Activated CD4-positive, alpha-beta T cell treated with anti-CD3 and anti-CD28 coated beads, Interleukin-2, amount 50 U/mL, for 4 hours (primary cell): ENCODE measurements around the gene TMEM125.

Source experiments
- DNase-seq, 2 experiments: peaks; one replicate each; pipeline ENCODE4 v3.0.0-alpha.2; 2020

TMEM125 gene

GRCh38 chr1:43274804-43275180, 5.0 kb downstream of the TMEM125 start:
- DNase-seq: no peak

- DNase-seq: no peak
Observed at GRCh38 chr1:43275826-43276620, 6.2 kb downstream of the TMEM125 start.

DNA sequence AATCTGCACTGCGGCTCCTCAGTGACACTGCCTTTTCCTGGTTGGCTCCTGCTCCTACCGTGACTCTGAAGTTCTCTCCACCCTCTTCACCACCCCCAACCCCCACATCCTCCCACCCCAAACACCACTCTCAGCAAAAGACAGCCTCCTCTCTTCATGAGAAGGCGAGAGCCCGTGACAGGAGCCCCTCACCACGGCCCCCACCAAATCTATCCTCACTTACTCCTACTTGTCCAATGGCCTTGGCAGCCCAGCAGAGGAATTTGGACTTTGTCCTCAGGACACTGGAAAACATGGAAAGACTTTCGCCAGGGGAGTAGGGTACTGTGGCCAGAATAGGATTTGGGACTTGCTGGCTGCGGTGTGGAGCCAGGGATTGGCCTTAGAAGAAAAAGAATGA, 6.9 kb downstream of the TMEM125 start:
- DNase-seq: no peak

DNA sequence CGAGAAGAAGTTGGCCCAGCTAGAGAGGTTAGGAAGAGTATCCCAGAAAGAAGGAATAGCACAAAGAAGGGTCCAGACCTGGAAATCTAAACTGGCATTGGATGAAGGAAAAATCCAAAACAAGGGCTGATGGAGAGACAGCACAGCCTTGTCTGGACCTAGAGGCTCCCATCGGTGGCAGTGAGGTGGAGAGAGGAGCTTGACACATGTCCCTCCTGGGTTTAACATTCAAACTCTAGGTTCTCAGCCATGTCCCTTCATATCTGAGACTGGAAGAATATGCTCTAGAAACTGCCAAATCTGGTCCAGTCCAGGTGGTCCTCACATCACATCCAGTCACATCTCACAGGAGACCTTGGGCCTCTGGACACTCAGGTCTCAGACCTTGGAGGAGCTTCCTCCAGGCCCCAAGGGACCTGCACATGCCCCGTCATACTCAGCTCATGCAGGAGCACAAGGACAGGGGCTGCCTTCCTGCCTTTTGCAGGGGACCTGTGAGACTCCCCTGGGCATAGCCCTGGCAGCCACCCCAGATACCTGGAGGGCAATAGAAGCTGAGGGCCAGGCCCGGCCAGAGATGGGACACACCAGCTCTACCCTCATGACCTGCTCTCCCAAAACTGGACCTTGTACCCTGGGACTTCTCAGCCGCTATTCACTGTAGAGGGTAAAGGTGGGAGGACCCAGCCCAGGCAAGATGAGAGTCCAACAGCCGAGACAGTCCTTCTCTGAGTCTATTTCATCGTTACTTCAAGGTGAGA, 7.5 kb downstream of the TMEM125 start:
- no peak for DNase-seq

DNA sequence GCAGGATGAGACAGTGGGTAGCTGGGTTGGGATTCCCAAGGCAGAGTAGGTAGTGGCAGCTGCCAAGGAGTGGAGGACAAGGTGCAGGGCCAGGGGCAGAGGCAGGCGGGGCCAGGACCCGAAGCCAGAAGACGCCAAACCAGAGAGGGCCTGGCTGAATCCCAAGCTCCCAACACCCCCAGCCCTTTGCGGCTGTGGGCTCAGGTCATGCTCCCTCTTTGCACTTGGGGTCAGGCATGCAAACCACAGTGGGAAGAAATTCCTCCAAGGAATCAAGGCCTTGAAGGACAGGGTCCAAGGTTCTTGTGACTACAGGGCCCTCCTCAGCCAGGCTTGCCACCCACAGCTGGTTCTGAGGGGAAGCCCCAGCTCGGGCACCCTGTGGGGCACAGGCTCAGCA, 9.4 kb downstream of the TMEM125 start:
- no peak for DNase-seq

DNA sequence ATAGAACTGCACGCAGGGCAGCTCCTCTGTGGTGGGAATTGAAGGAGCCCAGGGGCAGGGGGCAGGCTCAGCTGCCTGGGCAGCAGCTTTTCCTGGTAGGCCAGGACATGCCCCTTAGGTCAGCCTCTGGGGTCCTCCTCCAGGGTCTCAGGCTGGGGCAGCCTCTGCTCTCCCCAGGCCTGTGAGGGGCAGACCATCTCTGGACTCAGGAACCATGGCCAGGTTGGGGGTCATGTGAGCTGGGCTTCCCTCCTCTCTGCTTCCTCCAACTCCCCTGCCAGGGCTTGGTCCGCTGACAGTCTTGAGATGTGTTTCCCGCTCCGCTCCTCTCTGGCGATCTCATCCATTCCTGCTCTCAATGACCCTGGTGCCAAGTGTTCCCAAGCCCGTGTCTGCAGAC, 9.9 kb downstream of the TMEM125 start:
- DNase-seq: no peak

- DNase-seq: no peak
Observed at GRCh38 chr1:43280692-43281091, 10.9 kb downstream of the TMEM125 start.

GRCh38 chr1:43282220-43283195, 12.7 kb downstream of the TMEM125 start:
- no peak for DNase-seq

GRCh38 chr1:43284065-43284464, 14.3 kb downstream of the TMEM125 start:
- DNase-seq: no peak

DNA sequence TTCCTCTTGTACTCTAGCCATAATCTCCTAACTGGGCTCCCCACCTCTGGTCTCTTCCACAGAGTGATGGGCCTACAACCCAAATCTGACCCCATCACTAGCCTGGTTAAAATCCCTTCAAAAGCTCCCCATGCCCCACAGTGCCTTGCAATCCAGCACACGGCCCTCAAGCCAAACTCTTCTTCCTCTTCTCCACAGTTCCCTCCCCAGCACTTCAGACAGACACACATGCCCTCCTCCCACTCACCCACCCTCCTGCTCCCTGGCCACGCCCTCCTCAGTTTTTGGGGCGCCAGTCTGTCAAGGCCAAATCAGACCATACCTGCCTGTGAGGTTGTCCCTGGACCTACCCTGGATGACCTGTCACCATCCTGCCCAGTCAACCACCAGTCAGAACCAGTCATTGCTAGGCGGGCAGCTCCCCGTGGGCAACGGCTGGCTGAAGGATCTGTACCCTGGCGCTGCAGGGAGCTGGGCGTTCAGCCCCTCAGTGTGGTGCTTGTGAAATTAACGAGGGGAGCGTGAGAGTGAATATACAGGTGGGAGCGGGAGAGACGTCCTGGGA, 14.8 kb downstream of the TMEM125 start:
- no peak for DNase-seq

DNA sequence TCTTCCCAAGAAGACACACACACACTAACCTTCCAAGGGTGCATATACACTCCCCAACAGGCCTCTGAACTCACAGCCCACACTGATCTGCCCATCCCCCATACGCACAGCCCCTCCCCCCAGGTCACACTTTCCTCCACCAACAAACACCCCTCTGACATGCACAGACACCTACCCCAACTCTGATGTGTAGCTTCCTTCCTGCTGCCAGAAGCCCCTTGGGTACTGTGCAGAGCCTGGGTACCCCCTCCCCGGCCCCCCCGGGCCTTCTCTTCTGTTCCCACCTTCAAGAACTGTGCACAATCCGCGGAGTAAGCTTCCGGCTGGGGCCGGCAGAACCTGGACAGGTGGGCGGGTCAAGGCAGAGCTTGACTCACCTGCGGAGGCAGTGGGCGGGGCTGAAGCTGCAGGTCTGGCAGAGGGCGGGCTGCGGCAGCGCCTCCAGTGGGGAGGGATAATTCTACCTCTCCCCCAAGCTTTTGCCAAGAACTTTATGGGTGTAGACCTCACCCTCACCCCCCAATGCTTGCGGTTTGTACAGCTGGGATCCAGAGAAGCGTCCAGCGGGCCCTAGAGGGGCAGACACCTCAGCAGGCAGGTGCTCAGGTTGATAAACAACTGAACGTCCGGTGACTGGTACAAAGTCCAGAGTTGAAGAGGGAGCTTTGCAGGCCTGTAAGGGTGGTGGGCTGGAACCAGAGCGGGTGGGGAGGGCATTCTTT, 15.6 kb downstream of the TMEM125 start, which contains the start of gene C1orf210:
TSS of gene C1orf210 (minus strand) at position 313 of the 722 bp plus-strand sequence. CDS start 2,311 bp downstream, outside the sequence.
- DNase-seq: no peak

DNA sequence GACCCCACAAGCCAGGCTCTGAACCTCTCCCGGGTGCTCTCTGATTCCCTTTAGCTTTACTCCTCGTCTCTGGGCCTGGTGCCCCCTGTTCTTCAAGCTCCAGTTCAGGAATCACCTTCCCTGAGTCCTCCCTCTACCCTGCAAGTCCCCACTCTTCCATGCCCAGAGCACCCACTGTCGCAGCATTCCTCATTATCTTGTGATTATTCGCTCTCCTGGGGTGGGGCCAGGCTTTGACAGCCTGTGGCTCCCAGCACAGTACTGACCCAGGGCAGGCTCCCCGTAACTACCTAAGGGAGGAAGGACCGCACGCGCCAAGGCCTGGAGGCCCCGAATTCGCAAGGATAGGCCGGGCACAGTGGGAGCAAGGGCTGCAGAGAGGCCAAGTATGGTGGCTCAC, 16.3 kb downstream of the TMEM125 start:
- DNase-seq: no peak

- DNase-seq: no peak
Observed at GRCh38 chr1:43286533-43286932, 16.8 kb downstream of the TMEM125 start.

DNA sequence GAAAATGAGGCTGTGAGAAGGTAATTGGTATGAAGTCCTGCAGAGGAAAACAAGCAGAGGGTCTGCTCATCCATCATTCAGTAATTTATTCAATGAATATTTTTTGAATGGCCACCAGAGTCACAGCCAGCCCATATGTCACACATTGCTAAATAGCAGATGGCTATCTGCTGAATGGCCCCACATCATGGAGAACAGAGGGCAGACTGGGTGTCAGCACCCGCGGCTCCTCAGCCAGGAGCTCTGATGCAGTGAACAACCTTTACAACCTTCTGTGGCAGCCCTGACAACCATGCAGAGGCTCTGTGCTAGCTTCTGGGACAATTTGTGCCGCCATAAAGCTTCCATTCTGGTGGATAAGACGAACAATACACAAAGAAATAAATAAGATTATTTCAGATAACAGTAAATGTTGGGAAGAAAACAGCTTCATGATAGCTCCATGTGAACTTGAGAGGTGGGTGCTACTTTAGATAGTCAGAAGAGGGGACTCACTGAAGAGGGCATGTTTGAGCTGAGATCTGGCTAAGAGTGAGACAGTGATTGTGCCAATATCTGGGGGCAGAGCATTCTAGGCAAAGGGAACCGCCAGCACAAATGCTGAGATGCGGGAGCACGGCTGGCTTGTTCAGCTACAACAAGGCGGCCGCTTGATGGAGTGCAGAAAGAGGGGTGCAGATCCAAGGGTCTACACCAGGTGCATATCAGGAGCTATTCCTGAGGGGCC, 18.4 kb downstream of the TMEM125 start:
- DNase-seq: no peak

- DNase-seq: no peak
Observed at GRCh38 chr1:43288785-43289706, 19.3 kb downstream of the TMEM125 start.

- no peak for DNase-seq
Observed at GRCh38 chr1:43292216-43292615, 22.4 kb downstream of the TMEM125 start.

DNA sequence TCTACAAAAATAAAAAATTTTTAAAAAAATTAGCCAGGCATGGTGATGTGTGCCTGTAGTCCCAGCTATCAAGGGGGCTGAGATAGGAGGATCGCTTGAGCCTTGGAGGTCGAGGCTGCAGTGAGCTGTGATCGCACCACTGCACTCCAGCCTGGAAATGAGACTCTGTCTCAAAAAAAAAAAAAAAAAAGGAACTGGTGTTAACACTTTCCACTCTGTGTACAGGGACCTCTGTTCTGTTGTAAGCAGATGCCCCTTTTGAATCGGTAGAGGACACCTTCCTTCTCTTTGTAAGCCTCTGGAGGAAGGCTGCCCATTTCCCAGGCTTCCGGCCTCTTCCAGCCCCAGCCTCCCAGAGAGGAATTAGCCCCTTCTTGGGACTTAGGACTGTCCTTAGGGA, 22.9 kb downstream of the TMEM125 start:
- no peak for DNase-seq

GRCh38 chr1:43293176-43293575, 23.4 kb downstream of the TMEM125 start:
- DNase-seq: no peak

DNA sequence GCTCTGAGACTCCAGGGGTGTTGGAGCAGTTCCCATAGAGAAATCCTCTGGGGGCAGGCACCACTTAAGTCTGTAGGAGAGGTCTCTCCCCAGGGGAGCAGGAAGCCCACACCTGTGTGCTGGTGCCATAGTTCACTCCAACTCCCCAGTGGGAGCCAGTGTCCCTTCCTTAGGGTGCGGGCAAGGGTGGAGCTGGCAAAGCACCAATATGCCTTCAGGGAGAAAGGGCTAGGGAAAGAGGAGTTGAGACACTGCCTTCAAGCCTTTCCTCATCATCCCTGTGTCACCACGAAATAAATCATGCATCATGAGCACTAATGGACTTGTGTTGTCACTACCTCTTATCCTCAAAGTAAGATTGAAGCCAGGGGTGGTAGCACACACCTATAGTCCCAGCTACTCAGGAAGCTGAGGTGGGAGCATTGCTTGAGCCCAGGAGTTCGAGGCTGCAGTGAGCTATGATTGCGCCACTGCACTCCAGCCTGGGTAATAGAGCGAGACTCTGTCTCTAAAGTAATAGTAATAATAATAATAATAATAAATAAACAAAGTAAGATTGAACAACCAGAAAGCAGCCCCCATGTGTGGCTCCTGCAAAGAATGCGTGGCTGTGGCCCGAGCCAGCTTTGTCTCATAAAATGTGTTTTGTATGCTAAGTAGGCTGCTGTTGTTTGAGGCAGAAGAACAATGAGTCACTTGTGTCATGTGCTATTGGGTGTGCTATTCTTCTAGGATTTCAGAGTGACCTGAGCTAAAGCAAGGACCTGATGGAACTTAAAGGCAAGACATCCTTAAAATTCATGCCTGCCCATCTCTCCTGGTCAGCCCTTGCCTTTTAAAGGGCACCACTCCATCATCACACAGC, 24.3 kb downstream of the TMEM125 start:
- DNase-seq: no peak
